CD1c-positive myeloid dendritic cell (primary cell): Measurements from ENCODE around the gene TGFBR3.
A peak's percentile ranks its signal among the peaks of the same experiment; 100 is the strongest.
"Not testable (repeated sequence)": the region's sequence is repeated elsewhere in the genome, so short reads cannot be mapped to it uniquely, and the experiment has no call there.

ENCODE experiments used
- DNase-seq: peaks from one replicate; pipeline ENCODE4 v3.0.0-alpha.2; 2016; ENCODE audit errors: extremely low spot score

Gene TGFBR3

GRCh38 chr1:91687452-91687851 lies 198.5 kb downstream of the TGFBR3 start:
- no peak for DNase-seq

- no peak for DNase-seq
These were observed 200.0 kb downstream of the TGFBR3 start for GRCh38 chr1:91685994-91686393.

GRCh38 chr1:91684481-91685196 lies 201.3 kb downstream of the TGFBR3 start:
- DNase-seq, result no peak

GRCh38 chr1:91683598-91683951 lies 202.4 kb downstream of the TGFBR3 start:
- DNase-seq, result no peak

GRCh38 chr1:91682882-91683597 lies 202.9 kb downstream of the TGFBR3 start:
- no peak for DNase-seq

- no peak for DNase-seq
These were observed 205.3 kb downstream of the TGFBR3 start for GRCh38 chr1:91680556-91681155.

GRCh38 chr1:91679446-91679845 lies 206.5 kb downstream of the TGFBR3 start:
- DNase-seq, result no peak

GRCh38 chr1:91676030-91676429 lies 209.9 kb downstream of the TGFBR3 start:
- no peak for DNase-seq

- DNase-seq, result no peak
These were observed 211.8 kb downstream of the TGFBR3 start for GRCh38 chr1:91674107-91674506.

- DNase-seq, result no peak
These were observed 212.3 kb downstream of the TGFBR3 start for GRCh38 chr1:91673613-91674012.

GRCh38 chr1:91672601-91673161 lies 213.3 kb downstream of the TGFBR3 start:
- no peak for DNase-seq

GRCh38 chr1:91670781-91671180 lies 215.2 kb downstream of the TGFBR3 start:
- DNase-seq, result no peak

- DNase-seq, result no peak
These were observed 216.2 kb downstream of the TGFBR3 start for GRCh38 chr1:91669584-91670350.

GRCh38 chr1:91666651-91667050 lies 219.3 kb downstream of the TGFBR3 start:
- DNase-seq, result not testable (repeated sequence)

- DNase-seq, result no peak
These were observed 224.8 kb downstream of the TGFBR3 start for GRCh38 chr1:91661121-91661520.

- DNase-seq, result no peak
These were observed 225.2 kb downstream of the TGFBR3 start for GRCh38 chr1:91660708-91661107.

- no peak for DNase-seq
These were observed 230.0 kb downstream of the TGFBR3 start for GRCh38 chr1:91655912-91656449.

- DNase-seq, result peak; percentile 37
These were observed 232.8 kb downstream of the TGFBR3 start for GRCh38 chr1:91653183-91653582.

GRCh38 chr1:91651661-91652071 lies 234.3 kb downstream of the TGFBR3 start:
- no peak for DNase-seq

- no peak for DNase-seq
These were observed 234.7 kb downstream of the TGFBR3 start for GRCh38 chr1:91651243-91651642.

GRCh38 chr1:91650764-91651163 lies 235.2 kb downstream of the TGFBR3 start:
- DNase-seq, result no peak

GRCh38 chr1:91647061-91647460 lies 238.9 kb downstream of the TGFBR3 start:
- no peak for DNase-seq
